Activated B cell treated with CpG ODN at 0.5 μM for 24 hours (primary cell): ENCODE results near the gene VAX1. TPM values are rescaled to one million over a fixed set of nuclear protein-coding genes. Genes with fewer than 3 reads are reported as not detected.

Experiments used
- ATAC-seq: fragments of 200-7000 bp; cut with Tn5 transposase; one replicate; pipeline ENCODE4 v1.10.0; 2021; ENCODE audit warnings: low read depth, mild to moderate bottlenecking, moderate library complexity
- CTCF ChIA-PET: fragments of 350-600 bp; sonication (Branson Sonifier 250); formaldehyde crosslinking; loops from one replicate; lab custom pipeline; 2021; ENCODE audit warnings: antibody characterized with exemption; lab: Charles Lee
- POLR2A ChIA-PET: fragments of 350-600 bp; sonication (Branson Sonifier 250); formaldehyde crosslinking; loops from one replicate; lab custom pipeline; 2021; ENCODE audit warnings: antibody characterized with exemption; lab: Charles Lee
- DNase-seq: peaks from one replicate; pipeline ENCODE4 v3.0.0; 2022
- H3K27ac Mint-ChIP-seq: one replicate; pipeline ENCODE4 v1.8.0; 2020; ENCODE audit warnings: mixed read lengths
- H3K27me3 Mint-ChIP-seq: one replicate; pipeline ENCODE4 v1.8.0; 2021; ENCODE audit warnings: mixed read lengths
- H3K36me3 Mint-ChIP-seq: one replicate; pipeline ENCODE4 v1.8.0; 2021; ENCODE audit warnings: low read depth, mixed read lengths
- H3K4me1 Mint-ChIP-seq: one replicate; pipeline ENCODE4 v1.8.0; 2021; ENCODE audit warnings: mixed read lengths
- H3K4me3 Mint-ChIP-seq: one replicate; pipeline ENCODE4 v1.8.0; 2020; ENCODE audit warnings: mild to moderate bottlenecking, mixed read lengths
- H3K9me3 Mint-ChIP-seq: one replicate; pipeline ENCODE4 v1.8.0; 2020; ENCODE audit warnings: mixed read lengths
- intact Hi-C: fragments of 100-400 bp; cut with micrococcal nuclease; formaldehyde crosslinking; loops from one replicate; pipeline ENCODE4 v1.15.1; 2024
- total RNA-seq: library from RNA; stranded (reverse); gene quantifications from 2 replicates; pipeline ENCODE4 v1.2.3, GENCODE V29; 2022
- TF ChIP-seq, protein P1 (sequence below): fragments of 200-600 bp; IDR thresholded peaks from one replicate; pipeline ENCODE4 v1.8.0; 2022; ENCODE audit warnings: antibody characterized with exemption, mild to moderate bottlenecking

VAX1 gene
- total RNA-seq, 1 donor from 2014 or later, result not detected

DNA sequence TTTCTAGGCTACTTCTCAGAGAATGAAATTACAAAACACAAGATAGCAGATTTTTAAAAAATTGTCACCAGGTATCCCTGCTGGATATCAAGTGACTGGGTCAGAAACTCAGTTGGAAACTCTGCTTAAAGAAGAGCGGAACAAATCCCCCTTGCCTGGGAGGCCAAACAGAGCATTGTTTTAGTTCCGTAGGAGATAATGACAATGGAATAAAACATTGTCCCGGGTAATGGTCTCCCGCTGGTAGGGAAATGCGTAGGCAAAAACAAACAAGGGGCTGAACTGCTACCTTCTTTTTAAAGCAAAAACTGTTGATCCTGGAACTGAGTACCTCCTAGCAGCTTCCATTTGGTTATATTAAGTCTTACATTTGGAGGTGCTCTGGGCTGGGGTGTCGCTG lies 21.3 kb upstream of the VAX1 start:
- Mint-ChIP-seq H3K9me3 (no peaks in the 10 kb centered on the region), H3K27ac (no peak overlapping the region), H3K4me3 (no peak overlapping the region), H3K36me3 (no peaks in the 10 kb centered on the region), H3K27me3 (peaks cover 57% of the 10 kb centered on the region), H3K4me1 (peaks cover 9% of the 10 kb centered on the region)
- POLR2A ChIA-PET, result no interaction called here
- DNase-seq (no peak), ATAC-seq (no peak)
- CTCF ChIA-PET, result interaction anchor here (0.9 kb wide), 1 partner anchor 9 kb away, joined by 3 read pairs; no protein-coding TSS in a partner anchor
- TF ChIP-seq, protein P1, sequence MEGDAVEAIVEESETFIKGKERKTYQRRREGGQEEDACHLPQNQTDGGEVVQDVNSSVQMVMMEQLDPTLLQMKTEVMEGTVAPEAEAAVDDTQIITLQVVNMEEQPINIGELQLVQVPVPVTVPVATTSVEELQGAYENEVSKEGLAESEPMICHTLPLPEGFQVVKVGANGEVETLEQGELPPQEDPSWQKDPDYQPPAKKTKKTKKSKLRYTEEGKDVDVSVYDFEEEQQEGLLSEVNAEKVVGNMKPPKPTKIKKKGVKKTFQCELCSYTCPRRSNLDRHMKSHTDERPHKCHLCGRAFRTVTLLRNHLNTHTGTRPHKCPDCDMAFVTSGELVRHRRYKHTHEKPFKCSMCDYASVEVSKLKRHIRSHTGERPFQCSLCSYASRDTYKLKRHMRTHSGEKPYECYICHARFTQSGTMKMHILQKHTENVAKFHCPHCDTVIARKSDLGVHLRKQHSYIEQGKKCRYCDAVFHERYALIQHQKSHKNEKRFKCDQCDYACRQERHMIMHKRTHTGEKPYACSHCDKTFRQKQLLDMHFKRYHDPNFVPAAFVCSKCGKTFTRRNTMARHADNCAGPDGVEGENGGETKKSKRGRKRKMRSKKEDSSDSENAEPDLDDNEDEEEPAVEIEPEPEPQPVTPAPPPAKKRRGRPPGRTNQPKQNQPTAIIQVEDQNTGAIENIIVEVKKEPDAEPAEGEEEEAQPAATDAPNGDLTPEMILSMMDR, result no peak
- intact Hi-C loops, result no loop called here

DNA sequence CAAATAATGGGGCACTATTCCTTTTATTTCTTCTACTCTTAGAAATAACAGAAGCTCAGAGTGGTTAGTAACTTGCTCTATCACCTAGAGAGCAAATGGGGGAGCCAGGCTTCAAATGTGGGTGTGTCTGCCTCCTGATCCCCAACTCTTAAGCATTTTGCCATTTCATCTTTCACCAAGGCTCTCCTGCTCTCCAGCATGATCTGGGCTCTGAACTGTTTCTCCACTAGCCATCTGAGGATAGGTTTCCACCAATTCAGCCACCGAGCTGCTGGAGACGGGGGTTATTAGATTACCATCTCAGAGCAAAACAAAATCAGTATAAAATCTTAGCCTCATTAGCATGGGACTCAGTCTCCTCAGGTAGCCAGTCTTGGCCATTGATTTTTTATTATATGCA lies 20.2 kb upstream of the VAX1 start:
- TF ChIP-seq, protein P1, result no peak
- Mint-ChIP-seq H3K4me1 (peaks cover 7% of the 10 kb centered on the region), H3K36me3 (no peaks in the 10 kb centered on the region), H3K27ac (no peak overlapping the region), H3K9me3 (no peaks in the 10 kb centered on the region), H3K27me3 (peaks cover 59% of the 10 kb centered on the region), H3K4me3 (no peak overlapping the region)
- ATAC-seq, result no peak
- intact Hi-C loops, result no loop called here
- CTCF ChIA-PET, result interaction anchor here (1.3 kb wide), 1 partner anchor 17 kb away, joined by 4 read pairs; no protein-coding TSS in a partner anchor
- POLR2A ChIA-PET, result no interaction called here
- no peak for DNase-seq

DNA sequence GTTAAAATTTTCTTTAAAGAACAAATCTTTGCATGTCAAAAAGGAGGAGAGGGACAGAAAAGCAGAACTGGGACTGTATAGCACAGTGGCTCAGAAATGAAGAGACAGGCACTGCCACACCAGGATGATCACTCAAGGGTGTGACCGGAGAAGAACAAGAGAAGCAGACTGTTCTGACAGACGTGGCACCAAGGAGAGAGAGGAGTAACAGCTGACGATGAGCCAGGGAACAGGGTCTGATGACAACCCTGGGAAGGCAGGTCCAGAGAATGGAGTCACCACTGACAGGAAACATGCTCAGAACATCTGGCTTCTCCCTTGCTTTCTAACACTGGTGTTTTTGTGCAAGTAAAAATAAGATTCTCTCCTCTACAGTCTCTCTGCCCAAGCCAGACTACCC lies 14.6 kb upstream of the VAX1 start:
- H3K27ac Mint-ChIP-seq, result no peak overlapping the region

DNA sequence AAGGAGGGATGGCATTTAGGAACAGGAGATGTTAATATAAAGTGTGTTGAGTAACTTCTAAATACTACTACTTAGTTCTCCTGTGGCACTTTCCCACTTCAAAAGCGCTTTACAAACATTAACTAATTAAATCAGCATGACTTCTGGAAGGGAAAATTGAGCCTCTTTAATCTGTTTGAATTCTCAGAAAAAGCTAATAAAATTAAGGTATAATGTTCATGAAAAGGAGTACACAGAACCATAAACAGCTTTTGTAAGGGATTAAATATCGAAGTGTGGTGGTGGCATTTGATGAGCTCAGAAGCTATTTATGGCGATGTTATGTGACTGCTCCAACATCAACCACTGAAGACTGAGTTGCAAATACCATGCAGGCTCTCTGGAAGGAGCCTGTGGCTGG lies 10.2 kb upstream of the VAX1 start:
- no peaks in the 10 kb centered on the region for H3K36me3 Mint-ChIP-seq
- no peaks in the 10 kb centered on the region for H3K4me1 Mint-ChIP-seq
- no peak for DNase-seq
- intact Hi-C loops, result no loop called here
- TF ChIP-seq, protein P1, result no peak
- CTCF ChIA-PET, result interaction anchor here (1.1 kb wide), 1 partner anchor 27 kb away, joined by 3 read pairs; no protein-coding TSS in a partner anchor
- H3K9me3 Mint-ChIP-seq, result no peaks in the 10 kb centered on the region
- ATAC-seq, result no peak
- peaks cover 21% of the 10 kb centered on the region for H3K27me3 Mint-ChIP-seq
- POLR2A ChIA-PET, result interaction anchor here (0.6 kb wide), 1 partner anchor 34 kb away, joined by 5 read pairs; no protein-coding TSS in a partner anchor
- H3K27ac Mint-ChIP-seq, result no peak overlapping the region
- no peak overlapping the region for H3K4me3 Mint-ChIP-seq

More for the DNA sequence above, 14.6 kb upstream of the VAX1 start:
- ChIA-PET POLR2A (no interaction called here), CTCF (no interaction called here)
- H3K4me3 Mint-ChIP-seq, result no peak overlapping the region
- ATAC-seq, result no peak
- DNase-seq, result no peak
- TF ChIP-seq, protein P1, result no peak
- no peaks in the 10 kb centered on the region for H3K9me3 Mint-ChIP-seq
- H3K27me3 Mint-ChIP-seq, result peaks cover 35% of the 10 kb centered on the region
- intact Hi-C loops, result no loop called here
- no peaks in the 10 kb centered on the region for H3K4me1 Mint-ChIP-seq
- H3K36me3 Mint-ChIP-seq, result no peaks in the 10 kb centered on the region

DNA sequence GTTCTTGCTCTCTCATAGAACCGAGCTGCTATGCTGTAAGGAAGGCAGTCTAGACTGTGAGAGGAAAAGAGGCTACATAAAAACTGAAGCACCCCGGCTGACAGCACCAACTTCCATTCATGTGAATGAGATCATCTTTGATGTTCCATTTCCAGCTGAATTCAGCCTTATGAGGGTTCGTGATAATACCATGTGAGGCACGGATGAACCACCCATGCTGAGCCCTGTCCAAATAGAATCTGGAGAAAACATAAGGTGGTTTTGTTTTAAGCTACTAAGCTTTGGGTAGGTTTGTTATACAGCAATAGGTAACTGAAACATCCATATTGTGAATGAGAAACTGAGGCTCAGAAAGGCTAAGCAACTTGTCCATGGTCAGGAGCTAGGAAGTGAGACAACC lies 6.9 kb upstream of the VAX1 start:
- TF ChIP-seq, protein P1, result no peak
- Mint-ChIP-seq H3K9me3 (no peaks in the 10 kb centered on the region), H3K27me3 (peaks cover 31% of the 10 kb centered on the region), H3K27ac (no peak overlapping the region), H3K4me3 (no peak overlapping the region), H3K36me3 (no peaks in the 10 kb centered on the region), H3K4me1 (no peaks in the 10 kb centered on the region)
- CTCF ChIA-PET, result interaction anchor here (0.8 kb wide), 1 partner anchor 30 kb away, joined by 3 read pairs; no protein-coding TSS in a partner anchor
- intact Hi-C loops, result no loop called here
- DNase-seq (no peak), ATAC-seq (no peak)
- POLR2A ChIA-PET, result no interaction called here
